Kidney (tissue), 14 donors: Measurements from ENCODE around the gene IDH3G. TPM values are rescaled to one million over a fixed set of nuclear protein-coding genes. Genes with fewer than 3 reads are reported as not detected.

Experiments used
- DNase-seq, 5 donors: peaks; one replicate each; pipeline ENCODE4 v3.0.0-alpha.2; 2013 to 2020
- FAIRE-seq: peaks from 2 replicates; lab custom pipeline; 2012; peaks lifted over from hg19 to GRCh38; lab: Jason Lieb, UNC
- H3K27ac ChIP-seq, 2 donors: one replicate each; pipeline ENCODE4 v1.7.0; 2013; ENCODE audit warnings: low read depth in 2 of 2, low read length in 2 of 2, inconsistent platforms in 1 of 2
- H3K27me3 ChIP-seq: one replicate; pipeline ENCODE4 v1.7.1; 2013; ENCODE audit warnings: low read length, inconsistent platforms; ENCODE audit not compliant: control insufficient read depth, insufficient read depth
- H3K36me3 ChIP-seq, 3 donors: one replicate each; pipeline versions ENCODE4 v1.7.0 to v1.7.1; 2013; ENCODE audit warnings: low read length in 3 of 3, control low read depth in 1 of 3, inconsistent platforms in 1 of 3; ENCODE audit not compliant: insufficient read depth in 3 of 3, control insufficient read depth in 2 of 3
- H3K4me1 ChIP-seq, 3 donors: one replicate each; pipeline versions ENCODE4 v1.7.0 to v1.7.1; 2013; ENCODE audit warnings: low read length in 3 of 3, inconsistent platforms in 1 of 3, low read depth in 1 of 3; ENCODE audit not compliant: control insufficient read depth in 2 of 3, insufficient read depth in 2 of 3
- H3K4me3 ChIP-seq, 3 donors: one replicate each; pipeline versions ENCODE4 v1.7.0 to v1.8.1; 2013; ENCODE audit warnings: low read length in 3 of 3, control low read depth in 1 of 3, inconsistent platforms in 1 of 3
- H3K9ac ChIP-seq, 3 donors: one replicate each; pipeline versions ENCODE4 v1.7.0 to v1.7.1; 2013; ENCODE audit warnings: low read length in 3 of 3, control low read depth in 1 of 3, inconsistent platforms in 1 of 3
- H3K9me3 ChIP-seq, 3 donors: one replicate each; pipeline versions ENCODE4 v1.7.0 to v1.7.1; 2013; ENCODE audit warnings: low read length in 3 of 3, control low read depth in 1 of 3, inconsistent platforms in 1 of 3; ENCODE audit not compliant: control insufficient read depth in 2 of 3, insufficient read depth in 1 of 3
- CTCF ChIP-seq: IDR thresholded peaks from 3 replicates; pipeline ENCODE4 v1.5.1; 2012; ENCODE audit warnings: mild to moderate bottlenecking, moderate library complexity, borderline replicate concordance; ENCODE audit not compliant: insufficient read depth; ENCODE audit errors: extremely low read depth
- intact Hi-C: fragments of 100-400 bp; cut with DNase I; formaldehyde crosslinking; loops from one replicate; pipeline ENCODE4 v1.11.1; 2022
- polyA plus RNA-seq: library from polyadenylated mRNA; stranded (reverse); fragments of 350-450 nt; fragmentation: Illumina TruSeq; extraction: RNeasy Lipid Tissue Mini Kit (QIAGEN cat#74804); gene quantifications from one replicate; pipeline ENCODE4 v1.2.3, GENCODE V29; 2014; ENCODE audit warnings: low read depth, low replicate concordance; ENCODE audit not compliant: insufficient read depth
- total RNA-seq: library from RNA; stranded (reverse); fragmentation: NEBNext Ultra II Directional; extraction: Animal tissue kit (Norgen Biotek cat#: 25700); gene quantifications from one replicate; pipeline ENCODE4 v1.2.1, GENCODE V29; 2021
- donor health status: control.
- donor health status: control.
- donor health status: control.
- donor health status: control.
- donor health status: control.
- donor health status: DM: yes; HTN: yes; CAD: no.
- donor health status: Normal renal cell carcinoma (clear cell type).

IDH3G gene
- total and polyA plus RNA-seq, 2 donors from 2014 or later = 62.1 to 100 TPM

- H3K9me3 ChIP-seq = no peaks in the 10 kb centered on the region
- peaks cover 0 to 2% (median 0%) of the 10 kb centered on the region in 3 donors for H3K36me3 ChIP-seq
- H3K27me3 ChIP-seq = no peaks in the 10 kb centered on the region
- FAIRE-seq (no peak), DNase-seq (no peak)
- intact Hi-C loops = no loop called here
- no peak for TF ChIP-seq CTCF
- H3K4me1 ChIP-seq = no peaks in the 10 kb centered on the region
- no peak overlapping the region for H3K9ac ChIP-seq
- H3K4me3 ChIP-seq = no peak overlapping the region
- H3K27ac ChIP-seq = no peak overlapping the region
These were observed 52.7 kb downstream of the IDH3G start for GRCh38 chrX:153741446-153741845.

GRCh38 chrX:153740631-153741222 is 53.4 kb downstream of the IDH3G start:
- intact Hi-C loops = no loop called here
- TF ChIP-seq CTCF = no peak
- H3K4me3 ChIP-seq = no peak overlapping the region
- no peak for FAIRE-seq
- peaks cover 0 to 2% (median 0%) of the 10 kb centered on the region in 3 donors for H3K36me3 ChIP-seq
- H3K9ac ChIP-seq = no peak overlapping the region
- H3K9me3 ChIP-seq = no peaks in the 10 kb centered on the region
- H3K4me1 ChIP-seq = no peaks in the 10 kb centered on the region
- no peak for DNase-seq
- no peaks in the 10 kb centered on the region for H3K27me3 ChIP-seq
- H3K27ac ChIP-seq = no peak overlapping the region

GRCh38 chrX:153739754-153740486 is 54.3 kb downstream of the IDH3G start:
- H3K4me3 ChIP-seq = no peak overlapping the region
- H3K9ac ChIP-seq = no peak overlapping the region
- DNase-seq = no peak
- FAIRE-seq = no peak
- H3K27ac ChIP-seq = no peak overlapping the region
- no peaks in the 10 kb centered on the region for H3K4me1 ChIP-seq
- no peaks in the 10 kb centered on the region for H3K9me3 ChIP-seq
- TF ChIP-seq CTCF = no peak
- intact Hi-C loops = no loop called here
- H3K27me3 ChIP-seq = no peaks in the 10 kb centered on the region
- peaks cover 0 to 2% (median 0%) of the 10 kb centered on the region in 3 donors for H3K36me3 ChIP-seq
